GM12874 (cell line): ENCODE results near the gene NME7.

Source experiments
- TF ChIP-seq, protein P1 (sequence below): IDR thresholded peaks from 2 replicates; pipeline ENCODE4 v1.5.1; 2011; ENCODE audit warnings: low read depth, mild to moderate bottlenecking, control low read depth, low read length, moderate library complexity; ENCODE audit not compliant: insufficient read depth

NME7 gene, protein sequence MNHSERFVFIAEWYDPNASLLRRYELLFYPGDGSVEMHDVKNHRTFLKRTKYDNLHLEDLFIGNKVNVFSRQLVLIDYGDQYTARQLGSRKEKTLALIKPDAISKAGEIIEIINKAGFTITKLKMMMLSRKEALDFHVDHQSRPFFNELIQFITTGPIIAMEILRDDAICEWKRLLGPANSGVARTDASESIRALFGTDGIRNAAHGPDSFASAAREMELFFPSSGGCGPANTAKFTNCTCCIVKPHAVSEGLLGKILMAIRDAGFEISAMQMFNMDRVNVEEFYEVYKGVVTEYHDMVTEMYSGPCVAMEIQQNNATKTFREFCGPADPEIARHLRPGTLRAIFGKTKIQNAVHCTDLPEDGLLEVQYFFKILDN

DNA sequence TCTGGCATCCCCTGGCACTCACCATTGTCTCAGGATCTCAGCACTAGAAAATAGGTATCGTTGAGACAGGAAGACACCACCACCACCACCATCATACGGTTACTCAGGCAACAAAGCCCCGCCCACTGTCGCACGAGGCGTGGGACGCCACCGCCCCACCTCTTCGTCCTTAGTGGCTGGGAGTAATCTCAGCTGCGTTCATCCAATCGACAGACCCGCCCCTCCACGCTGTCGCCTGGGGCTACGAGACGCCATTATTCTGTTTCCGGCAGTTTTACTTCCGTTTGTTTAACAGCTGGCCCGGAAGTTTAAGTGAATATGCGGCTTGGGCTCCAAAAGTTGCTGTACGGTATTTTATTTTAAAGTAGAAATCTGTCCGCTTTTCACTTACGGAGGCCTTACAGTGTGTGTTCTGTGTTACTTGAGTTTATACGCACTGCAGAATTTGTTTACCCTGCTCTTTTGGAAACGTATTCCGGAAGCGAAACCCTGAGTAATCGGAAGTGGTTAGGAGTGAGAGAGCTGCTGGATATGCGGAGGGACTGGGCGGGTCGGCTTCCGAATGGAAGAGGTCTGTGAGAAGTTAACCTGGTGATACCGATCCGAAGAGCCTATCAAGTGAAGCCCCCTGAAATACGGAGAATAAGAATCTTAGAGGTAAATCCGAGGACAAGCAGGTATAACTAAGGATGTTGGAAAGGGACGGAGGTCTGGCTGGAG lies at the start of gene NME7, which contains the start of gene BLZF1:
Gene NME7 (minus strand): TSS at position 112 of the 720 bp plus-strand sequence. CDS start 87 bp downstream, at position 25.
Gene BLZF1 (plus strand): TSS at position 510 of the 720 bp plus-strand sequence. CDS start 1,328 bp downstream, outside the sequence.
- TF ChIP-seq, protein P1, sequence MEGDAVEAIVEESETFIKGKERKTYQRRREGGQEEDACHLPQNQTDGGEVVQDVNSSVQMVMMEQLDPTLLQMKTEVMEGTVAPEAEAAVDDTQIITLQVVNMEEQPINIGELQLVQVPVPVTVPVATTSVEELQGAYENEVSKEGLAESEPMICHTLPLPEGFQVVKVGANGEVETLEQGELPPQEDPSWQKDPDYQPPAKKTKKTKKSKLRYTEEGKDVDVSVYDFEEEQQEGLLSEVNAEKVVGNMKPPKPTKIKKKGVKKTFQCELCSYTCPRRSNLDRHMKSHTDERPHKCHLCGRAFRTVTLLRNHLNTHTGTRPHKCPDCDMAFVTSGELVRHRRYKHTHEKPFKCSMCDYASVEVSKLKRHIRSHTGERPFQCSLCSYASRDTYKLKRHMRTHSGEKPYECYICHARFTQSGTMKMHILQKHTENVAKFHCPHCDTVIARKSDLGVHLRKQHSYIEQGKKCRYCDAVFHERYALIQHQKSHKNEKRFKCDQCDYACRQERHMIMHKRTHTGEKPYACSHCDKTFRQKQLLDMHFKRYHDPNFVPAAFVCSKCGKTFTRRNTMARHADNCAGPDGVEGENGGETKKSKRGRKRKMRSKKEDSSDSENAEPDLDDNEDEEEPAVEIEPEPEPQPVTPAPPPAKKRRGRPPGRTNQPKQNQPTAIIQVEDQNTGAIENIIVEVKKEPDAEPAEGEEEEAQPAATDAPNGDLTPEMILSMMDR, result no peak

DNA sequence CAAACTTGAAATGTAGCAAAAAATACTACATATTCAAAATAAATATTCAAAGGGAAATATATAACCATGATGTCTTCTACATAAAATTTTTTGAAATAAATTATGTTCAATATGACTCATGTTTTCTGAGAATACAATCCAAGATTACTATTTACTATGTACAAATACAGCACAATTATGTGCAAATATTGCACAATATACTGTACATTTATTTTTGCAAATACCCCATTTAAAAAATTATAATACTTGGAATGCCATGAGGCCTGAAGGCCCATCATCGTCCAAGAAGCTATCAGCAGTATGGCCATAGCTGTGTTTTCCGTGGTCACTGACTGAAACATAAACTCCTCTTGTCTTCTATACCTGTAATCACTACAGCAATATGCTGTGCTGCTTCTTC lies 47.4 kb upstream of the NME7 start:
- TF ChIP-seq, protein P1, result no peak

DNA sequence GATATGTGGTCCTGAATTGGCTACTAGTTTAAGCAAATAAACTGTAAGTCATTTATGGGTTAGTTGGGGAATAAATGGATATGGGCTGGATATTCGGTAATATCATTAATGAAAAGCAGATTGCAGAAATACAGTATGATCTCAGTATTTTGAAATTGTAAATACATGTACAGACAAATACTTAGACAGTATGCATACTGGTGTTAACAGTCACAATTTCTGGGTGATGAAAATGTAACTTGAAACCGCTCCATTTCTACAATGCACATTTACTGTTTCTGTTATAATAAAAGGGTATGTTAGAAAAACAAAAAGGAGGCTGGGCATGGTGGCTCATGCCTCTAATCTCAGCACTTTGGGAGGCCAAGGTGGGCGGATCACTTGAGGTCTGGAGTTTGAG lies 28.4 kb upstream of the NME7 start:
- TF ChIP-seq, protein P1, result no peak

DNA sequence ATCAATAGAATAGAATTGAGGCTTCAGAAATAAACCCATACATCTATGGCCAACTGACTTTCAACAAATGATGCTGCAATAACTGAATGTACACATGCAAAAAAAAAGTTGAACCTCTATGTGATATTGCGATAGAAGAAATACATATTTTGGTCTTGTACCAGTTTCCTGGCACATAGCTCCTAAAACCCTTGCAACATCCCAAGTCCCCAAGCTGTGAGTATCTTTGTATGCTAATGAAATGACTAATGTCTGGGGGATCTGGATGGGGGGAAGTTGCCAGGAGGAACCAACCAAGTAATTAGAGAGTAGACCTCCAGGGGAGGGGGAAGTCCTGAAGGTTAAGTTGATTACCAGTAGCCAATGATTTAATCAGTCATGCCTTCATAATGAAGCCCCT lies 24.8 kb upstream of the NME7 start:
- TF ChIP-seq, protein P1, result no peak

DNA sequence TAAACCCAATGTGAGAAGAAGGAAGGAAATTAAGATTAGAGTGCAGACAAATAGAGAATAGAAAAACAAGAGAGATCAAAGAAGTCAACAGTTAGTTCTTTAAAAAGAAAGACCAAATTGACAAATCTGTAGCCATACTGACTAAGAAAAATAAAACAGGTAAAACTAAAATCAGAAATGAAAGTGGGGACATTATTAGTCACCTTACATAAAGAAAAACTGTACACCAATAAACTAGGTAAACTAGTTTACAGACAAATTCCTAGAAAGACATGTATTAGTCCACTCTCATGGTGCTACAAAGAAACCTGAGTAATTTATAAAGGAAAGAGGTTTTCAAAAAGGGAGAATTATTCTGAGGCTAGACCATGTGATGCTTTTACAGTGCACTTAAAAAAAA lies 22.7 kb upstream of the NME7 start:
- TF ChIP-seq, protein P1, result no peak

DNA sequence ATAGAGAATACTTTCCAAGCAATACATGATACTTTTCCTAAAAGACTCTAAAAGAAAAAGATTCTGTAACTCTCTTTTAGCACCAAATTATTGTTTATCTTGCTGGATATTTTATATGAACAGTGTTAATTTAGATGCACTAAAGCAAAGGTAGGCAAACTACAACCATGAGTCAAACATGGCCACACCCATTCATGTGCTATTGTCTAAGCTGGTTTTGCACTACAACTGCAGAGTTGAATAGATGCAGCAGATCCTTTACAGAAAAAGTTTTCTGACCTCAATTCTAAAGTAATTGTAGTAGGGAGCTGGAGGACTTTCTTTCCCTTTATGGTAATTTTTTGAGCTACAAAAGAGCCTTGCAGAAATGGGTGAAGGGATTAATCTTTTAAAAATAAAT lies 19.8 kb upstream of the NME7 start:
- TF ChIP-seq, protein P1, result no peak

DNA sequence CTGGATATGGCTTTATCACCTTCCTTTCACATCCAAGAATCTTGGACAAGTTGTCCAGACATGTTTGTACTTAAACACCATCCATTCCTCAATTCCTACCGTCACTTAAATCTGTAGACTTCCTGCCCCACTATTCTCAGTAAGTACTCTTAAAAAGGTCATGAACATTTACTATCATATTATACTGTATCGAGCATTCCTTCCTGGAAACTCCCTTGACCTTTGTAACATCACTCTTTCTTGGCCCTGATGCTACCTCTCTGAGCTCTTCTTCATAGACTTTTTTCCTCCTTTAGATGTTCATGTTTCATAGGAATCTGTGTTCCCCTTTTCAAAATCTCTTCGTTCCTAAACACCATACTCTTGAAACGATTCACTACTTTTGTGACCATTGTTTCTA lies 15.9 kb upstream of the NME7 start:
- TF ChIP-seq, protein P1, result no peak
